ENCODE measurements around the gene EXOC2.

Gene EXOC2

GRCh38 chr6:528989-529388, 163.9 kb downstream of the EXOC2 start:
- FAIRE-seq (peak; percentile 98), DNase-seq (ENCODE audit: insufficient read length) (no peak)
- TF ChIP-seq POLR2A (IDR thresholded peaks at IDR 0.05; ENCODE audit: low read depth, low read length) (no peak), POLR2AphosphoS5 (IDR thresholded peaks at IDR 0.05; ENCODE audit: low read depth, low read length) (no peak), TAF1 (IDR thresholded peaks at IDR 0.05; ENCODE audit: borderline replicate concordance, low read depth, low read length) (no peak)

DNA sequence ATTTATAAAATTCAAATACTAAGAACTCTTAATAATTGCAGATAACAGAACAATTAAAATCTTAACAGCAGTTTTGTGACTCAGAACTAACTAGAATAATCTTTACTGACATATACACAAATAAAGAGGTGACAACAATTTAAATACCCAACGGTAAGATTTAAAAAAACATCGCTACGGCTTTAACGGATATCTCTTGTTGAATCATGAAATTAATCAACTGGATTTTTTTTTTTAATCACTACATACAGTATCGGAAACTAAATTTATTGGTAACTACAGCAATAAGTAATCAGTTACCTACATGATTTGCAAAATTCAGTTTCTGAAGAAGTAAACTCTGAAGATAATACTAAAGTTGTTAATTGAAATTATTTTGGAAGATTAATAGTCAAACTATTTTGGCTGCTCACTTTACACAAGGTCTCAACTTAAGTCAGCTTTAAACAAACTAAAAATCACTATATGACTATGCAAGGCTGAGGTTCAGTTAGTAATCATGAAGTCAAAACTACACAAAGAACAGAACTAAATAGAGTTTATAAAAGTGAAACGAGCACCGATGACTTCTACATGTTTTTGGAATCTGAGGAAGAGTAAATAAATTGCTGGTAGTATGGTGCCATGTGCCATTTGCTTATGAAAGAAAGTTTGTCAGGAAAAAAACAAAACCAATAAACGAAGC, 164.8 kb downstream of the EXOC2 start:
- DNase-seq (ENCODE audit: insufficient read length) (no peak), FAIRE-seq (no peak)
- TF ChIP-seq POLR2A (IDR thresholded peaks at IDR 0.05; ENCODE audit: low read depth, low read length) (no peak), POLR2AphosphoS5 (IDR thresholded peaks at IDR 0.05; ENCODE audit: low read depth, low read length) (no peak), TAF1 (IDR thresholded peaks at IDR 0.05; ENCODE audit: borderline replicate concordance, low read depth, low read length) (no peak)

GRCh38 chr6:524803-525202, 168.1 kb downstream of the EXOC2 start:
- no peak for FAIRE-seq
- TF ChIP-seq POLR2AphosphoS5 (IDR thresholded peaks at IDR 0.05; ENCODE audit: low read depth, low read length) (no peak), TAF1 (IDR thresholded peaks at IDR 0.05; ENCODE audit: borderline replicate concordance, low read depth, low read length) (no peak), POLR2A (IDR thresholded peaks at IDR 0.05; ENCODE audit: low read depth, low read length) (no peak)
- no peak for DNase-seq (ENCODE audit: insufficient read length)

- TF ChIP-seq POLR2A (IDR thresholded peaks at IDR 0.05; ENCODE audit: low read depth, low read length), result no peak
- TF ChIP-seq POLR2AphosphoS5 (IDR thresholded peaks at IDR 0.05; ENCODE audit: low read depth, low read length), result no peak
- TF ChIP-seq TAF1 (IDR thresholded peaks at IDR 0.05; ENCODE audit: borderline replicate concordance, low read depth, low read length), result no peak
- no peak for DNase-seq (ENCODE audit: insufficient read length)
- FAIRE-seq, result no peak
Observed at GRCh38 chr6:520820-521219, 172.1 kb downstream of the EXOC2 start.

GRCh38 chr6:518218-518617, 174.7 kb downstream of the EXOC2 start:
- no peak for DNase-seq (ENCODE audit: insufficient read length)
- FAIRE-seq, result no peak
- TF ChIP-seq TAF1 (IDR thresholded peaks at IDR 0.05; ENCODE audit: borderline replicate concordance, low read depth, low read length) (no peak), POLR2AphosphoS5 (IDR thresholded peaks at IDR 0.05; ENCODE audit: low read depth, low read length) (no peak), POLR2A (IDR thresholded peaks at IDR 0.05; ENCODE audit: low read depth, low read length) (no peak)

GRCh38 chr6:516213-516612, 176.7 kb downstream of the EXOC2 start:
- FAIRE-seq (no peak), DNase-seq (ENCODE audit: insufficient read length) (no peak)
- TF ChIP-seq TAF1 (IDR thresholded peaks at IDR 0.05; ENCODE audit: borderline replicate concordance, low read depth, low read length), result no peak

DNA sequence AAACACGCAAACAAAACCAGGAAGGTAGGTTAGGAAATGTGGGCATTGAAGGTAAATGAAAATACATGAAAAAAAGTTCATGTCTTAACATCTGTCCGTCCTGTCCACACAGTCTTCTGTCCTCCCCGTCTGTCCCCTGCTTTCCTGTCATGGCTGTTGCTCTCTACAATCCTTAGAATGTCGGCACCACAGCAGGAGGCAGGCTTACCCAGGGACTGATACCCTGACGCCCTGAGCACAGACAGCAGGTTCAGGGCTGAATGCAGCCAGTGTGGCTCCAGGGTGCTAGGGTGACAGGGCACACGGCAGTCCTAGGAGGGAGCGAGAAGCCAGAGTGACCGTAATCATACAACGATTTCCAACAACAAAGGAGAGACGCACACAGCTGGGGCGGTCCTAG, 177.7 kb downstream of the EXOC2 start:
- DNase-seq (ENCODE audit: insufficient read length) (no peak), FAIRE-seq (no peak)
- TF ChIP-seq POLR2AphosphoS5 (IDR thresholded peaks at IDR 0.05; ENCODE audit: low read depth, low read length) (no peak), POLR2A (IDR thresholded peaks at IDR 0.05; ENCODE audit: low read depth, low read length) (no peak), TAF1 (IDR thresholded peaks at IDR 0.05; ENCODE audit: borderline replicate concordance, low read depth, low read length) (no peak)

DNA sequence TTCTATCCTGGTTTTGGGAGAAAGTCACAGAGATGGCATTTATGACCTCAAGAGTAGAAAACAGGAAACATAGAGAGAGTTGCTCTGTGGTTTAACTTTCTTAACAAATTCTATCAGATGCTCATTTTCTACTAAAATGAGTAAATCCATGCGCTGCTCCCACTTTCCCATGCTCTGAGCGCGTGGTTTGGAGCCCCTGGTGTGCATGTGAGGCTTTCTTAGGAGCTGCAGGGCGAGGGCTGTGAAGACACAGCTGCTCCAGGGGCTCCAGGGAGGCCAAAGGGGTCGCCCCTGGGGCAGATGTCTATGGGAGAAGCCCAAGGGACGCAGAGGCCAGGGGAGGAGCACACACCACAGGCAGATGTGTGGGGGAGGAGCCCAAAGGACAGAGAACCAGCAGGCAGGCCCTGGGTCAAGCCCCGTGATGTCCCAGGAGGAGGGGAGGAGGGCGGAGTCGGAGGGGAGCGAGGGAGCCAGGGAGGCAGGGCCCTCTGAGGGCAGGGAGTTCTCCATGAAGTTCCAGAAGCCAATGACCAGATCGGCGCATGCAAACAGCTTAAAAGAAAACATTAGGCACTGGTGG, 178.5 kb downstream of the EXOC2 start:
- FAIRE-seq (no peak), DNase-seq (ENCODE audit: insufficient read length) (no peak)
- TF ChIP-seq TAF1 (IDR thresholded peaks at IDR 0.05; ENCODE audit: borderline replicate concordance, low read depth, low read length), result no peak
- TF ChIP-seq POLR2A (IDR thresholded peaks at IDR 0.05; ENCODE audit: low read depth, low read length), result no peak

- no peak for DNase-seq (ENCODE audit: insufficient read length)
- no peak for TF ChIP-seq POLR2AphosphoS5 (IDR thresholded peaks at IDR 0.05; ENCODE audit: low read depth, low read length)
- no peak for TF ChIP-seq POLR2A (IDR thresholded peaks at IDR 0.05; ENCODE audit: low read depth, low read length)
- no peak for TF ChIP-seq TAF1 (IDR thresholded peaks at IDR 0.05; ENCODE audit: borderline replicate concordance, low read depth, low read length)
- no peak for FAIRE-seq
Observed at GRCh38 chr6:513961-514360, 179.0 kb downstream of the EXOC2 start.

- TF ChIP-seq POLR2A (IDR thresholded peaks at IDR 0.05; ENCODE audit: low read depth, low read length) (no peak), TAF1 (IDR thresholded peaks at IDR 0.05; ENCODE audit: borderline replicate concordance, low read depth, low read length) (no peak), POLR2AphosphoS5 (IDR thresholded peaks at IDR 0.05; ENCODE audit: low read depth, low read length) (no peak)
- FAIRE-seq (peak; percentile 9), DNase-seq (ENCODE audit: insufficient read length) (no peak)
Observed at GRCh38 chr6:513058-513457, 179.9 kb downstream of the EXOC2 start.

- TF ChIP-seq POLR2A (IDR thresholded peaks at IDR 0.05; ENCODE audit: low read depth, low read length) (no peak), TAF1 (IDR thresholded peaks at IDR 0.05; ENCODE audit: borderline replicate concordance, low read depth, low read length) (no peak), POLR2AphosphoS5 (IDR thresholded peaks at IDR 0.05; ENCODE audit: low read depth, low read length) (no peak)
- DNase-seq (ENCODE audit: insufficient read length) (no peak), FAIRE-seq (no peak)
Observed at GRCh38 chr6:511488-512137, 181.3 kb downstream of the EXOC2 start.

DNA sequence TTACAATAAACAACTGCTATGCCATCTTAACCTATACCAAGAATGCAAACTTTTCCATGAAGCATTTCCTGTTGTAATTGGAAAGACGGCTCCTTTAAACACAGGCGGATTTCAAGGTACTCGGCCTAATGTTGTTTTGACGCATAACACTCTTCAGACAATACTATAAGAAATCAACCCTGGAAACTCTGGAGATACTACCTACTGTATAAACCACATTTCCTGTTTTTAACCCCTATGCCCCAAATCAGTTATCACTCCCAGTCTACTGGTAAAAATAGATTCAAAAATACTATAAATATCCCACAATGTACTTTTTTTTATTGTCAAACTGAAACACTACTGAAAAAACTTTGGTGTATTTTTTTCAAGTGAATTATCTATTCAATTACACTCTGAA, 183.3 kb downstream of the EXOC2 start:
- TF ChIP-seq TAF1 (IDR thresholded peaks at IDR 0.05; ENCODE audit: borderline replicate concordance, low read depth, low read length) (no peak), POLR2A (IDR thresholded peaks at IDR 0.05; ENCODE audit: low read depth, low read length) (no peak), POLR2AphosphoS5 (IDR thresholded peaks at IDR 0.05; ENCODE audit: low read depth, low read length) (no peak)
- FAIRE-seq (no peak), DNase-seq (ENCODE audit: insufficient read length) (no peak)

Data from GM12892 (cell line).